HG02571 (cell line): ENCODE data around the gene SMAD1.
"Not testable (repeated sequence)": the region's sequence is repeated elsewhere in the genome, so short reads cannot be mapped to it uniquely, and the experiment has no call there.

ENCODE experiments used
- ATAC-seq: cut with Tn5 transposase; IDR thresholded peaks from one replicate; pipeline ENCODE4 v1.9.1; 2021; ENCODE audit warnings: mild to moderate bottlenecking, moderate library complexity; ENCODE audit not compliant: unreplicated experiment

The SMAD1 gene

GRCh38 chr4:145525291-145525740, 43.7 kb downstream of the SMAD1 start:
- no peak for ATAC-seq

- ATAC-seq = no peak
These were observed 46.1 kb downstream of the SMAD1 start for GRCh38 chr4:145527773-145528172.

- no peak for ATAC-seq
These were observed 46.9 kb downstream of the SMAD1 start for GRCh38 chr4:145528601-145529000.

GRCh38 chr4:145530189-145530588, 48.5 kb downstream of the SMAD1 start:
- ATAC-seq = no peak

- ATAC-seq = no peak
These were observed 49.0 kb downstream of the SMAD1 start for GRCh38 chr4:145530662-145531061.

- ATAC-seq = no peak
These were observed 49.6 kb downstream of the SMAD1 start for GRCh38 chr4:145531223-145531622.

GRCh38 chr4:145531859-145532258, 50.2 kb downstream of the SMAD1 start:
- no peak for ATAC-seq

- ATAC-seq = no peak
These were observed 51.3 kb downstream of the SMAD1 start for GRCh38 chr4:145533001-145533400.

- not testable (repeated sequence) for ATAC-seq
These were observed 51.8 kb downstream of the SMAD1 start for GRCh38 chr4:145533415-145533814.

GRCh38 chr4:145533961-145534360, 52.3 kb downstream of the SMAD1 start:
- ATAC-seq = no peak

- ATAC-seq = no peak
These were observed 53.5 kb downstream of the SMAD1 start for GRCh38 chr4:145535202-145535601.

GRCh38 chr4:145536044-145536443, 54.4 kb downstream of the SMAD1 start:
- no peak for ATAC-seq

GRCh38 chr4:145538596-145538995, 56.9 kb downstream of the SMAD1 start:
- no peak for ATAC-seq

GRCh38 chr4:145539671-145540070, 58.0 kb downstream of the SMAD1 start:
- ATAC-seq = no peak

GRCh38 chr4:145540235-145540634, 58.6 kb downstream of the SMAD1 start:
- ATAC-seq = no peak

- ATAC-seq = no peak
These were observed 59.7 kb downstream of the SMAD1 start for GRCh38 chr4:145541346-145541745.

- no peak for ATAC-seq
These were observed 63.4 kb downstream of the SMAD1 start for GRCh38 chr4:145545031-145545430.

GRCh38 chr4:145545538-145546174, 64.0 kb downstream of the SMAD1 start:
- ATAC-seq = no peak

GRCh38 chr4:145546175-145546915, 64.7 kb downstream of the SMAD1 start:
- no peak for ATAC-seq

GRCh38 chr4:145551660-145552059, 70.0 kb downstream of the SMAD1 start:
- ATAC-seq = no peak

GRCh38 chr4:145552181-145552822, 70.6 kb downstream of the SMAD1 start:
- peak; percentile 72 for ATAC-seq

- ATAC-seq = no peak
These were observed 71.7 kb downstream of the SMAD1 start for GRCh38 chr4:145553375-145553774.
